Thyroid gland (tissue), 4 donors: ENCODE data around the gene ARHGAP45. TPM values are rescaled to one million over a fixed set of nuclear protein-coding genes. Genes with fewer than 3 reads are reported as not detected.
"Not testable (repeated sequence)": the region's sequence is repeated elsewhere in the genome, so short reads cannot be mapped to it uniquely, and the experiment has no call there.

Source experiments
- DNase-seq, 2 donors: peaks; one replicate each; pipeline ENCODE4 v3.0.0-alpha.2; 2019
- H3K27ac ChIP-seq, 3 donors: fragments of 200-600 bp; sonication (generic); 1 replicate in 2 of 3; 2 replicates in 1 of 3; pipeline ENCODE4 v1.5.1; 2016 to 2019; ENCODE audit warnings: mild to moderate bottlenecking in 1 of 3, moderate library complexity in 1 of 3
- H3K27me3 ChIP-seq: fragments of 200-600 bp; sonication (generic); one replicate; pipeline ENCODE4 v1.5.1; 2019
- H3K36me3 ChIP-seq, 2 donors: fragments of 200-600 bp; sonication (generic); one replicate each; pipeline ENCODE4 v1.5.1; 2016 to 2019
- H3K4me1 ChIP-seq, 2 donors: fragments of 200-600 bp; sonication (generic); one replicate each; pipeline ENCODE4 v1.5.1; 2017 to 2019
- H3K4me3 ChIP-seq, 3 donors: fragments of 200-600 bp; sonication (generic); replicated peaks in 1 of 3; 1 replicate in 2 of 3; 2 replicates in 1 of 3; pipeline ENCODE4 v1.5.1; 2016; ENCODE audit warnings: mild to moderate bottlenecking in 1 of 3
- H3K9me3 ChIP-seq: fragments of 200-600 bp; sonication (generic); one replicate; pipeline ENCODE4 v1.5.1; 2017
- CTCF ChIP-seq, 6 experiments: fragments of 200-600 bp in 3 of 6; fragments of 450-650 bp in 3 of 6; sonication (generic) in 3 of 6; IDR thresholded peaks; one replicate each; pipeline ENCODE4 v1.5.1; 2016 to 2019; ENCODE audit warnings: antibody characterized with exemption in 6 of 6, mild to moderate bottlenecking in 2 of 6, inconsistent platforms in 1 of 6, moderate library complexity in 1 of 6
- POLR2A ChIP-seq, 2 donors: fragments of 450-650 bp; IDR thresholded peaks; one replicate each; pipeline ENCODE4 v1.6.1; 2017; ENCODE audit warnings: antibody characterized with exemption in 2 of 2, mild to moderate bottlenecking in 2 of 2, moderate library complexity in 1 of 2
- WGBS, 2 donors: methylation state at CpG; one replicate each; pipeline ENCODE4 v1.1.5; 2017; 5-methylcytosine and 5-hydroxymethylcytosine counted together
- intact Hi-C: fragments of 100-400 bp; cut with DNase I; formaldehyde crosslinking; loops from one replicate; pipeline ENCODE4 v1.15.1; 2023
- total RNA-seq, 4 donors: library from RNA; depleted of rRNA; stranded (reverse); fragments of >200 nt; gene quantifications; one replicate each; pipeline ENCODE4 v1.2.3, GENCODE V29; 2016

The ARHGAP45 gene
- total RNA-seq, 4 donors from 2014 or later: 11.5 to 19.8 (median 14.4) TPM

GRCh38 chr19:1019980-1020867 is 46.7 kb upstream of the ARHGAP45 start:
- DNase-seq: peak in 1 of 2 donors; percentile 36
- no peaks in the 10 kb centered on the region for H3K36me3 ChIP-seq
- TF ChIP-seq CTCF (IDR thresholded peaks at IDR 0.05): no peak
- TF ChIP-seq POLR2A (IDR thresholded peaks at IDR 0.05): no peak
- peak overlapping the region; percentile 45 to 94 (median 93) for H3K27ac ChIP-seq
- peaks cover 43 to 63% of the 10 kb centered on the region in 2 donors for H3K4me1 ChIP-seq
- H3K27me3 ChIP-seq: no peaks in the 10 kb centered on the region
- 2 to 3% methylated on average over 46 of the region's 60 CpGs for WGBS, 2 donors
- H3K4me3 ChIP-seq: peak overlapping the region; percentile 86 to 92 (median 87)
- no peaks in the 10 kb centered on the region for H3K9me3 ChIP-seq
- intact Hi-C loops: loop anchor here (5.0 kb wide), 1 partner anchor 72 kb away; no protein-coding TSS in a partner anchor

GRCh38 chr19:1020868-1021425 is 46.0 kb upstream of the ARHGAP45 start, which contains the start of gene TMEM259:
TMEM259 (minus strand) TSS chr19:1021123; CDS start chr19:1020996, 127 bp downstream.
- Histone ChIP-seq H3K4me1 (peaks cover 43 to 64% of the 10 kb centered on the region in 2 donors), H3K27ac (peak within 1 kb of the TSS; percentile 93 to 94 (median 94)), H3K9me3 (no peaks in the 10 kb centered on the region), H3K27me3 (no peaks in the 10 kb centered on the region), H3K36me3 (no peaks in the 10 kb centered on the region), H3K4me3 (peak within 1 kb of the TSS; percentile 86 to 92 (median 87))
- intact Hi-C loops: loop anchor here (5.0 kb wide), 1 partner anchor 71 kb away; no protein-coding TSS in a partner anchor
- no peak for TF ChIP-seq CTCF (IDR thresholded peaks at IDR 0.05)
- TF ChIP-seq POLR2A (IDR thresholded peaks at IDR 0.05): peak in 1 of 2 donors; percentile 73
- WGBS, 2 donors: 1 to 3% methylated on average over 14 to 15 of the region's 68 CpGs
- DNase-seq: peak; percentile 98 to 99

GRCh38 chr19:1023883-1024188 is 43.1 kb upstream of the ARHGAP45 start:
- not testable (repeated sequence) for DNase-seq, H3K36me3 ChIP-seq, H3K9me3 ChIP-seq, H3K27me3 ChIP-seq, H3K4me3 ChIP-seq
- 84 to 89% methylated on average over 5 of the region's 5 CpGs for WGBS, 2 donors
- Histone ChIP-seq H3K27ac (peak overlapping the region in 2 of 3 donors; percentile 93 to 94), H3K4me1 (peaks cover 38 to 56% of the 10 kb centered on the region in 2 donors)
- intact Hi-C loops: loop anchor here (5.0 kb wide), 1 partner anchor 68 kb away; no protein-coding TSS in a partner anchor

- H3K27me3 ChIP-seq: not testable (repeated sequence)
- H3K4me1 ChIP-seq: peaks cover 28 to 53% of the 10 kb centered on the region in 2 donors
Observed at GRCh38 chr19:1025080-1025479, 41.9 kb upstream of the ARHGAP45 start.

GRCh38 chr19:1025960-1026782 is 40.8 kb upstream of the ARHGAP45 start, which contains the start of gene CNN2:
CNN2 (plus strand) TSS chr19:1026608; CDS start chr19:1026662, 54 bp downstream.
- DNase-seq: peak; percentile 86 to 87
- TF ChIP-seq POLR2A (IDR thresholded peaks at IDR 0.05) (peak; percentile 90 to 99), CTCF (IDR thresholded peaks at IDR 0.05) (no peak)
- Histone ChIP-seq H3K27ac (peak within 1 kb of the TSS; percentile 88 to 96 (median 92)), H3K36me3 (no peaks in the 10 kb centered on the region), H3K9me3 (no peaks in the 10 kb centered on the region), H3K27me3 (no peaks in the 10 kb centered on the region), H3K4me3 (peak within 1 kb of the TSS; percentile 84 to 91 (median 86)), H3K4me1 (peaks cover 28 to 53% of the 10 kb centered on the region in 2 donors)
- 11 to 45% methylated on average over 6 to 30 of the region's 63 CpGs for WGBS, 2 donors
- intact Hi-C loops: no loop called here

More at GRCh38 chr19:1025080-1025479, 41.9 kb upstream of the ARHGAP45 start:
- intact Hi-C loops, DNase-seq, H3K9me3 ChIP-seq, H3K27ac ChIP-seq, H3K4me3 ChIP-seq, H3K36me3 ChIP-seq: not testable (repeated sequence)
- 94 to 95% methylated on average over 6 of the region's 6 CpGs for WGBS, 2 donors
